HG03439 (cell line): ENCODE results near the gene ARPC4.
"Not testable (repeated sequence)": the region's sequence is repeated elsewhere in the genome, so short reads cannot be mapped to it uniquely, and the experiment has no call there.

Experiments
- ATAC-seq: cut with Tn5 transposase; IDR thresholded peaks from one replicate; pipeline ENCODE4 v1.9.1; 2021; ENCODE audit warnings: mild to moderate bottlenecking, moderate library complexity; ENCODE audit not compliant: unreplicated experiment

Gene ARPC4

DNA sequence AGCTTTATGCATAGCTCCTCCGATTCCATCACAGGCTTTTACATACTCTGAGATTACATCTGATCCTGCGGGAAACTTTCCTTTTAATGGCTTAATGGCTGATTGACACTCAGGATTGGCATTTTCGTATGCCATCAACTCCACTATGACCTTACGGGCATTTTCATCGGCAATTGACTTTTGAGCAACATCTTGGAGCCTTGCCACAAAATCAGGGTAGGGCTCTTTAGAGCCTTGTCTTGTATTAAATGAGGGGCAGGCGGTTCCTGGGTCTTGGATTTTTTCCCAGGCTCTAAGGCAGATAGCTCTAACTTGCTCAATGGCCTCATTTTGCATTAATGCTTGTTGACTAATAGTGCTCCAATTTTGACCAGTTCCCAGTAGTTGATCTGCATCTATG, 59.0 kb downstream of the ARPC4 start:
- ATAC-seq = not testable (repeated sequence)

- ATAC-seq = no peak
Observed at GRCh38 chr3:9852528-9852927, 59.6 kb downstream of the ARPC4 start.

DNA sequence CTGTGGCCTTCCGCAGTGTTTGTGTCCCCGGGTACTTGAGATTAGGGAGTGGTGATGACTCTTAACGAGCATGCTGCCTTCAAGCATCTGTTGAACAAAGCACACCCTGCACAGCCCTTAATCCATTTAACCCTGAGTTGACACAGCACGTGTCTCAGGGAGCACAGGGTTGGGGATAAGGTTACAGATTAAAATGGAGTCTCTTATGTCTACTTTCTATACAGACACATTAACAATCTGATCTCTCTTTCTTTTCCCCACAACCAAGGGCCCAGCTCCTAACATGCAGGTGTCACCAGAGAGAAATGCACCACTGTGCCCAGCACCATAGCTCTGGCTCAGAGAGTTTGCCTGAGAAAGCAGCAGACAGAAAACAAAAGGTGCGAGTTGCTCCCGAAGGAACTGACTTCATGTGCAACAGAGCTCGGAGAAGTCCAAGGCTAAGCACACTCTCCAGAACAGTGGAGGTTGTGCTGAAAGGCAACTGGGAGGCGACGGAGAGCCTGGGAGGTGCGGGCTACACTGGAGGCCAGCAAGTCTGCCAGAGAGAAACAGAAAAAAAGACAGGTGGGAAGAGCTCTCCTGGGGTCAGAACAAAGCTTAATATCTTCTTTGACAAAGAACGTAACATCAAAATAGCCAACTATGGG, 61.5 kb downstream of the ARPC4 start:
- not testable (repeated sequence) for ATAC-seq

DNA sequence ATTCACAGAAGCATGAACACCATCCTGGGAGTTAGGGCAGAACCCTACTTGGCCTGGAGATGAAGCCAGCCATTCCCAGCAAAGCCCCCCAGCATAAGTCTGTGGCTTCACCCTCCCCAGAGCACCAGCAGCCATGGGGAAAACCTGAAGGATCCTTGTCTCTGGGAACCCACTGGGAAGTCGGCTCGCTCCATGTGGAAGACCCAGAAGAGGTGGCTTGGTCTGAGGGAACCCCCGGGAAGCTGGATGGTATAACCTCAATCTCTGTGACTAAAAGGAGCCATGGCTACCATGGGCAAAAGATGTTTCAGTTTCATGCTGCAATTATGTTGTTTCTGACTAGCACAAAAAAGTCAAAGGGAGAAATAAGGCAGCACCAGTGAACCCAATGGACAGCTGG, 62.7 kb downstream of the ARPC4 start:
- no peak for ATAC-seq
